T-helper 9 cell (primary cell): ENCODE results near the gene SLC25A34.

Experiments
- DNase-seq: peaks from one replicate; pipeline ENCODE4 v3.0.0-alpha.2; 2020

SLC25A34 gene

DNA sequence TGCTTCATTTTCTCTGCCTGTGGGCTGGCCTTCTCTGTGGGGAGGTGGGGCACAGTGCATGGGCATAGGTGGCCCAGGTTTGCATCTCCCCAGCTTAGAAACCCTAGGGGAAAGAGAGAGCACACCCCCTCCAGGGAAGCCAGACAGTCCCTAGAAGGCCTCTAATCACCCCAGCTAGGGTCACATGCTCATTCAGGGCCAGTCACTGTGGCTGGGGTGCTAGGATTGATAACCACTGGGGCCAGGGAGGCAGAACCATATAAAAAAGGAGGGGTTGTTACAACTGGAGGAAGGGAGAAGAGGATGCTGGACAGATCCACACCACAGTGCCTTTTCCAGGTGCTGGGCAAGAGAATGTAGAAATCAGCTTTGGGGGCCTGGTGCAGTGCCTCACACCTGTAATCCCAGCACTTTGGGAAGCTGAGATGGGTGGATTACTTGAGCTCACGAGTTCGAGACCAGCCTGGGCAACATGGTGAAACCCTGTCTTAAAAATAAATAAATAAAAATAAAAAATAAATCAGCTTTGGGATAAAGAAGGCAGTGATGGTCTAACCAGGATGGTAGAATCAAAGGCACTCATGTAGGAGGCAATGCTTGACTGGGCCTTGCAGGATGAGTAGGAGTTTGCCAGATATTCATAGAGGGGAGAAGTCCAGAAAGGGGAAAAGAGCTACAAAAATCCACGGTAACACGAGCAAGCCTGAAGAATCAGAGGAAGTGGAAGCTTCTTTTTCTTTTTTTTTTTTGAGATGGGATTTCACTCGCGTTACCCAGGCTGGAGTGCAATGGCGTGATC is 42.0 kb downstream of the SLC25A34 start:
- DNase-seq: no peak

DNA sequence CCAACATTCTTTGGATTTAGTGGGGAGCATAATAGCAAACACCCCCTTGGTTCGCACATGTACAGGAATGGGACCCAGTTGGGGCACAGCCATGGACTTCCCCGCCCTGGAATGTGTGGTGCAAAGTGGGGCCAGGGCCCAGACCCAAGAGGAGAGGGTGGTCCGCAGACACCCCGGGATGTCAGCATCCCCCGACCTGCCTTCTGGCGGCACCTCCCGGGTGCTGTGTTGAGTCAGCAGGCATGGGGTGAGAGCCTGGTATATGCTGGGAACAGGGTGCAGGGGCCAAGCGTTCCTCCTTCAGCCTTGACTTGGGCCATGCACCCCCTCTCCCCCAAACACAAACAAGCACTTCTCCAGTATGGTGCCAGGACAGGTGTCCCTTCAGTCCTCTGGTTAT is 49.6 kb downstream of the SLC25A34 start:
- no peak for DNase-seq

DNA sequence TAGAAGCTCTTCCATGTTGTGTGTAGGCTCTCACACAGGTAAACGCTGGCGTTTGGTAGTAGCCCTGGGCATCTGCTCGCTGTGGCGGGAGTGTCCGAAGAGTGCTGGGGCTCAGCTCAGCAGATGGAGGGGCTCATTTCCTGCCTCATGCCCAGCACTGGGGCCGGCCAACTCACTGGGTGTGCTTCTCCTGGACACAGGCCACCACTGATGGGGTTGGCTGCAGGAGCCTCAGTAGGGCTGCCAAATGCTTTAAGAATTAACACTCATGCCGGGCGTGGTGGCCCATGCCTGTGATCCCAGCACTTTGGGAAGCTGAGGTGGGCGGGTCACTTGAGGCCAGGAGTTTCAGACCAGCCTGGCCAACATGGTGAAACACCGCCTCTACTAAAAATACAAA is 50.5 kb downstream of the SLC25A34 start:
- no peak for DNase-seq

DNA sequence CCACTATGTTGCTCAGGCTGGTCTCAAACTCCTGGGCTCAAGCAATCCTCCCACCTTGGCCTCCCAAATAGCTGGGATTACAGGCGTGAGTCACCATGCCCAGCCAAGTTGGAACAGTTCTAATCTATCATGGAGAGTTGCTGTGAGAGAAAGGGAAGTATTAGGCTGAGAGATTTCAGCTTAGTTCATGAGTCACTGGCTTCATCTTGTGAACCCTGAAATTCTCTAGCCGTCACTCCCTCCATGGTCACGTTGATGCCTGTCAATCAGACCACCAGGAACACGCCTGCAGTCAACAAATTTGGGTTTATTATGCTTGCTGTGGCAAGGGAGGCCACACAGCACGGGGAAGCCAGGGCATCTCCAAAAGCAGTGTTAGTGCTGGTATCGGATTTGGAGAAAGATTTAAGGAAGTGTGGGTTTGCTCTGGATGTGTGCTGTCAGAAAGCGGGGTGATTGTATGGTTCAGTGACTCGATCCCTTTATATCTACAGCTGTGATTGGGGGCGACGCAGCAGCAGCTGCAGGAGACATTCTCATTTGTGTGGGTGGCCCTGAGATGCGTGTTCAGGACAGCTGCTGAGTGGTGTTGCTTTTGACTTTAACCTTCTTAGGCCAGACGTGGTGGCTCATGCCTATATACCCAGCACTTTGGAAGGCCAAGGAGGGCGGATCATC is 52.7 kb downstream of the SLC25A34 start:
- no peak for DNase-seq
